ENCODE measurements around the gene SDK1. TPM values are rescaled to one million over a fixed set of nuclear protein-coding genes. Genes with fewer than 3 reads are reported as not detected.

SDK1 gene
- total RNA-seq, 6 experiments from 2014 or later, result not detected

DNA sequence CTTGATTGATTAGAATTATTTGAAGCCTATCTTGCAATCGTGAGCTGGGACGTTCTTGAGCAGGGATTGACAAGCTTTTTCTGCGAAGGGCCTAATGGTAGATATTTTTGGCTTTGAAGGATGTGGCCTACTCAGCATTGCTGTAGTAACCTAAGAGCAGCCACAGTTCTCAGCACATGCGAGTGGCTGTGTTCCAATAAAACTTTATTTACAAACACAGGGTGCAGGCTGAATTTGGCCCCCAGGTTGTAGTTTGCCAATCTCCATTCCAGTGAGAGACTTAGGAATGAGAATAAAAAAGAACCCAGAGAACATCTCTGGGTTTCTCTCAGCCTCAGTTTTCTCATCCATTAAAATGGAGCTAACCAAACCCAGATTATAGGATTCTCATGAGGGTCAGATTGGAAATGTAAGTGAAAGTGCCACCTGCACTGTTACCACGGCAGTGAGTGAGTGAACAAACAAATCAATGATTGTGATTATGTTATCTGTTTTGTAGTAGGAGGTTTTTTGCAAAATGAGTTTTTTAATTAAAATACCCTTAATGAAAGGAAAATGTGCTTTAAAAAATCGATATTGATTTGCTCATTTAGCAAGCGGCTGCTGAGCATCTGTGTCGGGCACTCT lies 664.0 kb downstream of the SDK1 start:
- Mint-ChIP-seq H3K4me3 (no peak overlapping the region), H3K27me3 (ENCODE audit: insufficient read depth) (peaks cover 3% of the 10 kb centered on the region), H3K9me3 (peaks cover 59% of the 10 kb centered on the region), H3K4me1 (ENCODE audit: low read depth) (no peaks in the 10 kb centered on the region), H3K27ac (no peak overlapping the region), H3K36me3 (ENCODE audit: low read depth) (no peaks in the 10 kb centered on the region)
- TF ChIP-seq, protein P1, sequence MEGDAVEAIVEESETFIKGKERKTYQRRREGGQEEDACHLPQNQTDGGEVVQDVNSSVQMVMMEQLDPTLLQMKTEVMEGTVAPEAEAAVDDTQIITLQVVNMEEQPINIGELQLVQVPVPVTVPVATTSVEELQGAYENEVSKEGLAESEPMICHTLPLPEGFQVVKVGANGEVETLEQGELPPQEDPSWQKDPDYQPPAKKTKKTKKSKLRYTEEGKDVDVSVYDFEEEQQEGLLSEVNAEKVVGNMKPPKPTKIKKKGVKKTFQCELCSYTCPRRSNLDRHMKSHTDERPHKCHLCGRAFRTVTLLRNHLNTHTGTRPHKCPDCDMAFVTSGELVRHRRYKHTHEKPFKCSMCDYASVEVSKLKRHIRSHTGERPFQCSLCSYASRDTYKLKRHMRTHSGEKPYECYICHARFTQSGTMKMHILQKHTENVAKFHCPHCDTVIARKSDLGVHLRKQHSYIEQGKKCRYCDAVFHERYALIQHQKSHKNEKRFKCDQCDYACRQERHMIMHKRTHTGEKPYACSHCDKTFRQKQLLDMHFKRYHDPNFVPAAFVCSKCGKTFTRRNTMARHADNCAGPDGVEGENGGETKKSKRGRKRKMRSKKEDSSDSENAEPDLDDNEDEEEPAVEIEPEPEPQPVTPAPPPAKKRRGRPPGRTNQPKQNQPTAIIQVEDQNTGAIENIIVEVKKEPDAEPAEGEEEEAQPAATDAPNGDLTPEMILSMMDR (IDR thresholded peaks at IDR 0.05), result no peak
- DNase-seq, result no peak

DNA sequence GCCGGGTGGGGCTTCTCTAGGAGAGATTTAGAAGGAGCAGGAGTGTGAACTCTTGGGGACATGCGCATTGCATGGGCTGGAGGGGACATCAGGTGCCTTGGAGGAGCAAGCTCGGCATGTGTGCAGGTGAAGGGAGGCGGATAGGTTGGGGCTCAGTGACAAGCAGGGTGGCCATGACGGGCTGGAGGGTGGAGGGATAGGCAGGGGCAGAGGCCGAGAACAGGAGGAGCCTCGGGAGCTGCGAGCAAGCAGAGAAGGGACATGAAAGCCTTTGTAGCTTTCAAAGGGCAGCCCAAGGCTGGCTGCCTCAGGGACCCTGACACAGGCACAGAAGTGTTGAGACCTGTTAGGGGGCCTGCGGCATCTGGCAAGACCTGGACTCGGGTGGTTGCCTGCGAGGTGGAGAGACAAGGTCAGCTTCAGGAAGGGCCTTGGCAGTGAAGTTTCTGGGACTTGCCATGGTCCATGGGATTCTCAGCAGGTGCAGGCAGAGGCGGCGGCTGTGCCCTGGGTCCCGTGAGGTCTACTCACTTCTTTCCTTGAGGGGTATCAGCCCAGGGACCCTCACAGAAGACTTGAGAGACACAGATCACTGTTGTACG lies 664.8 kb downstream of the SDK1 start:
- no peak for DNase-seq
- TF ChIP-seq, protein P1 (IDR thresholded peaks at IDR 0.05), result no peak
- Mint-ChIP-seq H3K9me3 (peaks cover 62% of the 10 kb centered on the region), H3K36me3 (ENCODE audit: low read depth) (no peaks in the 10 kb centered on the region), H3K4me3 (no peak overlapping the region), H3K27me3 (ENCODE audit: insufficient read depth) (peaks cover 3% of the 10 kb centered on the region; the same call in 1 of the 2 replicates), H3K27ac (no peak overlapping the region), H3K4me1 (ENCODE audit: low read depth) (no peaks in the 10 kb centered on the region)

- H3K4me1 Mint-ChIP-seq (ENCODE audit: low read depth), result no peaks in the 10 kb centered on the region
- DNase-seq, result no peak
- H3K4me3 Mint-ChIP-seq, result no peak overlapping the region
- no peak overlapping the region for H3K27ac Mint-ChIP-seq
- TF ChIP-seq, protein P1 (IDR thresholded peaks at IDR 0.05), result no peak
- no peaks in the 10 kb centered on the region for H3K36me3 Mint-ChIP-seq (ENCODE audit: low read depth)
- peaks cover 1% of the 10 kb centered on the region; the same call in 1 of the 2 replicates for H3K27me3 Mint-ChIP-seq (ENCODE audit: insufficient read depth)
- peaks cover 63% of the 10 kb centered on the region for H3K9me3 Mint-ChIP-seq
Observed at GRCh38 chr7:3968234-3968633, 667.2 kb downstream of the SDK1 start.

DNA sequence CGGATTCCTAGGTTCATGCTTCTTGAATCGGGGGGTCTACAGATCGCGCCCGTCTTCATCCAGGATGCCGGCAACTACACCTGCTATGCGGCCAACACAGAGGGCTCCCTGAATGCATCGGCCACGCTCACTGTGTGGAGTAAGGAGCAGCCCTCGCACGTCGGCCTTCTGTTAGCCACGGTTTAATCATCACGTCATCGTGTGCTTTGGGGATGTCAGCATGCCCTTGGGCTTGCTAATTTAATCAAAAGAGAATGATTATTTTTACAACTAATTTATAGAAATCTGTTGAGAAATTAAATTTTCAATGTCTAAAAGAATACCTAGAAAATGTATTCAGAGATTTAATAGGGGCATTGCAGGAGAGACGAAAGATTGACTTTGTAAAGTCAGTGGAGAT lies 668.2 kb downstream of the SDK1 start:
- TF ChIP-seq, protein P1 (IDR thresholded peaks at IDR 0.05), result no peak
- H3K36me3 Mint-ChIP-seq (ENCODE audit: low read depth), result no peaks in the 10 kb centered on the region
- peaks cover 62% of the 10 kb centered on the region for H3K9me3 Mint-ChIP-seq
- DNase-seq, result no peak
- H3K4me3 Mint-ChIP-seq, result no peak overlapping the region
- no peaks in the 10 kb centered on the region for H3K4me1 Mint-ChIP-seq (ENCODE audit: low read depth)
- H3K27ac Mint-ChIP-seq, result no peak overlapping the region
- H3K27me3 Mint-ChIP-seq (ENCODE audit: insufficient read depth), result peaks cover 1% of the 10 kb centered on the region; the same call in 1 of the 2 replicates

GRCh38 chr7:3971323-3971722 lies 670.3 kb downstream of the SDK1 start:
- Mint-ChIP-seq H3K36me3 (ENCODE audit: low read depth) (no peaks in the 10 kb centered on the region), H3K27me3 (ENCODE audit: insufficient read depth) (no peaks in the 10 kb centered on the region; the same call in 1 of the 2 replicates), H3K4me1 (ENCODE audit: low read depth) (no peaks in the 10 kb centered on the region), H3K27ac (no peak overlapping the region), H3K4me3 (no peak overlapping the region), H3K9me3 (peaks cover 55% of the 10 kb centered on the region)
- DNase-seq, result no peak
- TF ChIP-seq, protein P1 (IDR thresholded peaks at IDR 0.05), result no peak
